ENCODE results near the gene FAM163A.

Gene FAM163A

GRCh38 chr1:179745131-179745611, 2.1 kb downstream of the FAM163A start:
- H3K27ac ChIP-seq: no peak overlapping the region
- H3K27me3 ChIP-seq (ENCODE audit: insufficient read depth, low read depth, severe bottlenecking): no peaks in the 10 kb centered on the region
- no peak overlapping the region for H3K4me3 ChIP-seq (ENCODE audit: low read depth, low read length)
- no peaks in the 10 kb centered on the region for H3K9me3 ChIP-seq (ENCODE audit: severe bottlenecking)
- TF ChIP-seq, protein P1, sequence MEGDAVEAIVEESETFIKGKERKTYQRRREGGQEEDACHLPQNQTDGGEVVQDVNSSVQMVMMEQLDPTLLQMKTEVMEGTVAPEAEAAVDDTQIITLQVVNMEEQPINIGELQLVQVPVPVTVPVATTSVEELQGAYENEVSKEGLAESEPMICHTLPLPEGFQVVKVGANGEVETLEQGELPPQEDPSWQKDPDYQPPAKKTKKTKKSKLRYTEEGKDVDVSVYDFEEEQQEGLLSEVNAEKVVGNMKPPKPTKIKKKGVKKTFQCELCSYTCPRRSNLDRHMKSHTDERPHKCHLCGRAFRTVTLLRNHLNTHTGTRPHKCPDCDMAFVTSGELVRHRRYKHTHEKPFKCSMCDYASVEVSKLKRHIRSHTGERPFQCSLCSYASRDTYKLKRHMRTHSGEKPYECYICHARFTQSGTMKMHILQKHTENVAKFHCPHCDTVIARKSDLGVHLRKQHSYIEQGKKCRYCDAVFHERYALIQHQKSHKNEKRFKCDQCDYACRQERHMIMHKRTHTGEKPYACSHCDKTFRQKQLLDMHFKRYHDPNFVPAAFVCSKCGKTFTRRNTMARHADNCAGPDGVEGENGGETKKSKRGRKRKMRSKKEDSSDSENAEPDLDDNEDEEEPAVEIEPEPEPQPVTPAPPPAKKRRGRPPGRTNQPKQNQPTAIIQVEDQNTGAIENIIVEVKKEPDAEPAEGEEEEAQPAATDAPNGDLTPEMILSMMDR (IDR thresholded peaks at IDR 0.05; ENCODE audit: low read depth, low read length): no peak
- no peak for DNase-seq
- no peaks in the 10 kb centered on the region for H3K36me3 ChIP-seq

DNA sequence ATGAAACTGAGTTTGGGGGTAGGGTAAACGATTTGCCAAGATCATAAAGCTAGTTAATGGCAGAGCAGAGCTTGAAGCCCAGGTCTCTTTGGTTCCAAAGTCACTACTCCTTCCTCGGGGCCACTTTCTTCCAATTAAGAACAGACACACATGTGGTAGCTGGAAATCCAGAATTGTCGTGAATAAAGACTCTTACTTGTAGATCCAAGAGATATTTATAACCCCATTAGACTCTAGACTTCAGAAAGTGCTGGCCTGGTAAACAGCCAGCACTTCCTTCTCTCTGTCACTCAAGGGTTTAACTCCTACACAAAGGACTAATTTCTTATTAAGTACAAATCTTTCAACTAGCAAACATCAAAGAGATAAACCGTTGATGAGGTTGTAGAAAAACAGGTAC, 2.7 kb downstream of the FAM163A start:
- Histone ChIP-seq H3K27ac (no peak overlapping the region), H3K36me3 (no peaks in the 10 kb centered on the region), H3K27me3 (ENCODE audit: insufficient read depth, low read depth, severe bottlenecking) (no peaks in the 10 kb centered on the region), H3K4me3 (ENCODE audit: low read depth, low read length) (no peak overlapping the region), H3K9me3 (ENCODE audit: severe bottlenecking) (no peaks in the 10 kb centered on the region)
- TF ChIP-seq, protein P1 (IDR thresholded peaks at IDR 0.05; ENCODE audit: low read depth, low read length): no peak
- no peak for DNase-seq

DNA sequence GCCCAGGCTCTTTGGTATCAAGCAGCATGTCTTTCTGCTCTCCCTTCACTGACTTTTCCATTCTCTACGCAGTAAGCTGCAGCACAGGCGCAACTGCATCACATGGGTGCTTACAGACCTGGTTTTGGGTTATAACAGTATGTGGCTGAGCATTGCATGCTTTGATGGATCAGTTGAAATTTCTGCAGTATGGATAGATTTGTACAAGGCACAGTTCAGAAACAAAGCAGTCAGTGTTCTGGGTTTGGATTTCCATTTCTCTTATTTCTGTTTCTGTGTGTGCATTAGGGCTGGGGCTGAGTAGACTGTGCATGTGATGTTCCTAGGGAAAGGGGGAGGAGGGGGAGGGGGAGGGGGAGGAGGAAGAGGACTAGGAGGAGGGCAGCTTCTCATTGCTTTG, 4.5 kb downstream of the FAM163A start:
- Histone ChIP-seq H3K36me3 (no peaks in the 10 kb centered on the region), H3K27ac (no peak overlapping the region), H3K4me3 (ENCODE audit: low read depth, low read length) (no peak overlapping the region), H3K9me3 (ENCODE audit: severe bottlenecking) (peaks cover 4% of the 10 kb centered on the region), H3K27me3 (ENCODE audit: insufficient read depth, low read depth, severe bottlenecking) (no peaks in the 10 kb centered on the region)
- no peak for DNase-seq
- TF ChIP-seq, protein P1 (IDR thresholded peaks at IDR 0.05; ENCODE audit: low read depth, low read length): no peak

- Histone ChIP-seq H3K4me3 (ENCODE audit: low read depth, low read length) (no peak overlapping the region), H3K9me3 (ENCODE audit: severe bottlenecking) (peaks cover 4% of the 10 kb centered on the region), H3K27ac (no peak overlapping the region), H3K36me3 (no peaks in the 10 kb centered on the region), H3K27me3 (ENCODE audit: insufficient read depth, low read depth, severe bottlenecking) (no peaks in the 10 kb centered on the region)
- no peak for DNase-seq
- TF ChIP-seq, protein P1 (IDR thresholded peaks at IDR 0.05; ENCODE audit: low read depth, low read length): no peak
These were observed 5.7 kb downstream of the FAM163A start for GRCh38 chr1:179748772-179749171.

GRCh38 chr1:179750630-179751029, 7.5 kb downstream of the FAM163A start:
- Histone ChIP-seq H3K27ac (no peak overlapping the region), H3K9me3 (ENCODE audit: severe bottlenecking) (peaks cover 4% of the 10 kb centered on the region), H3K4me3 (ENCODE audit: low read depth, low read length) (no peak overlapping the region), H3K27me3 (ENCODE audit: insufficient read depth, low read depth, severe bottlenecking) (no peaks in the 10 kb centered on the region), H3K36me3 (no peaks in the 10 kb centered on the region)
- DNase-seq: no peak
- TF ChIP-seq, protein P1 (IDR thresholded peaks at IDR 0.05; ENCODE audit: low read depth, low read length): no peak

GRCh38 chr1:179753061-179753460, 10.0 kb downstream of the FAM163A start:
- Histone ChIP-seq H3K9me3 (ENCODE audit: severe bottlenecking) (peaks cover 4% of the 10 kb centered on the region), H3K27me3 (ENCODE audit: insufficient read depth, low read depth, severe bottlenecking) (no peaks in the 10 kb centered on the region), H3K36me3 (no peaks in the 10 kb centered on the region), H3K27ac (no peak overlapping the region), H3K4me3 (ENCODE audit: low read depth, low read length) (no peak overlapping the region)
- no peak for DNase-seq
- TF ChIP-seq, protein P1 (IDR thresholded peaks at IDR 0.05; ENCODE audit: low read depth, low read length): no peak

Data from WERI-Rb-1 (cell line).